ENCODE results near the gene RSL1D1. TPM values are rescaled to one million over a fixed set of nuclear protein-coding genes. Genes with fewer than 3 reads are reported as not detected.
A peak's percentile ranks its signal among the peaks of the same experiment; 100 is the strongest.
"Not testable (repeated sequence)": the region's sequence is repeated elsewhere in the genome, so short reads cannot be mapped to it uniquely, and the experiment has no call there.

RSL1D1 gene
- total RNA-seq, 1 donor from 2014 or later, result 115 TPM

DNA sequence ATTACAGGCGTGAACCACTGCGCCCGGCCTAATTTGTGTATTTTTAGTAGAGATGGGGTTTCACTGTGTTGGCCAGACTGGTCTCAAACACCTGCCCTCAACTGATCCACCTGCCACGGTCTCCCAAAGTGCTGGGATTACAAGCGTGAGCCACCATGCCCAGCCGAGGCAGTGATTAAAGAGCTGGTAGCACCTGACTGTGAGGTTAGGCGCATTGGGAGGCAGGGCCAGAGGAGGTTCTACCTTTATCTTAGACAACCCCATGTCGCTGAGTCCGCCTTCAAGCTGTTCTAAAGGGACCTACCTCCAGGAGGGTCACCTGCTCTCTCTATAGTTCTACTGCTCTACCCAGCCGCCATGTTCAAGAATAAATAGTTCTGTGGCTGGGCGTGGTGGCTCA is 8.1 kb downstream of the RSL1D1 start:
- ATAC-seq, result no peak

DNA sequence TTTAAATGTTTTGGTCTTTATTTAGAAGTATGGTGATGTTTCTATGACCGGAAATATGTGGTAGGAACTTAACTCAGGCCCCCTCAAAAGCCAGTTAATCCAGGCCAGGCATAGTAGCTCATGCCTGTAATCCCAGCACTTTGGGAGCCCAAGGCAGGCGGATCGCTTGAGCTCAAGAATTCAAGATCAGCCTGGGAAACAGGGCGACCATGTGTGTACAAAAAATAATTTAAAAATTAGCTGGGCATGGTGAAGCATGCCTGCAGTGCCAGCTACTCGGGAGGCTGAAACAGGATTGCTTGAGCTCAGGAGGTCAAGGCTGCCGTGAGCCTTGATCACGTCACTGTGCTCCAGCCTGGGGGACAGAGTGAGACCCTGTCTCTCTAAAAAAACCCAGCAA is 10.3 kb downstream of the RSL1D1 start:
- no peak for ATAC-seq

DNA sequence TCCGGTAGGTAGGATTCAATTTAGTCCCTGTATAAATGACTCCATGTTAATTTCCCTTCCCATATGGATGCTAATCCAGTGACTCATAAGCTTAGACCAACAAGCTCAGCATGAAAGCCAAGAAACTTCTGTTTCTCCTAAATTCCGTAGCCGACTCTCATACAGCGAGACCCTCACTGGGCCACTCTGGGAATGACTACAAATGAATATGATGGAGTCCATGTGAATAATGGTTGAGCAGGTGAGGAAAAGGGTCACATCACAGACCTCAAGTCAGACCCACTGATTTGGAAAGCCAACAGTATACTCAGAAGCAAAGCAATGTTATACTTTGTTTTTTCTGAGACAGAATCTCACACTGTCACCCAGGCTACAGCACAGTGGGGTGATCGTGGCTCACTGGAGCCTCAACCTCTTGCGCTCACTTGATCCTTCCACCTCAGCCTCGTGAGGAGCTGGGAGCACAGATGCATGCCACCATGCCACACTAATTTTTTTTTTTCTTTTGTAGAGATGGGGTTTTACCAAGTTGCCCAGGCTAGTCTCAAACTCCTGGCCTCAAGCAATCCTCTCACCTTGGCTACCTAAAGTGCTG is 14.6 kb downstream of the RSL1D1 start:
- ATAC-seq, result no peak

DNA sequence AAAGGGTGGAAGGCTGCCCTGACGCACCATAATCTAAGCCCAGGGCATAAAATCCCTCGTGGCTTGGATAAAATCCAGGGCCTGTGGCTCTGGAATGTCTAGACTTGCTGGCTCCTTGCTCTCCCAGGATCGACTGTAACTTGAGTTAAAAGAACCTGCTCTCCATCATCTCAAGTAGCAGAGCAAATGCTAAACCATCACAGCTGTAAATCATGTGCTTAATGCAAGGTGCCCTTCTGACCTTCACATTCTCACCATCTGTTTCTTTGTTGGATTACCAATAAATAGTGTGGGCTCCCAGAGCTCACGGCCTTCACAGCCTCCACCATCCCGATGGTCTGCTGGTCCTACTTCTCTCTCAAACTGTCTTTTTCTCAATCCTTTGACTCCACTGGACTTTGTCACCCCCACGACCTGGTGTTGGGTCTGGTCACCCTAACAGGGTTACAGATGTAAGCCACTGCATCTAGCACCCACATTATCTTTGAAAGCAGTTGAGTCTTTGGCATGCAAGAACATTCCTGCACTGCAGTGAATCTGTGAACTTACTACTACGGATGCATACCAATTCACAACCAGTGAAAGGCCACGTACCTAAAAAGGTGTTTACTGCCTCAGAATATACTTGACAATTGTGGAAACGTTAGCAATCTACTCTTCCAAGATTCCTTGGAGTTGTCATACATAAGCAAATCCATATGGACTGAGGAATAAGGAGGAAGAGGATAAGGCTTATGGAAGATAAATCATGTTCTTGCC is 15.3 kb downstream of the RSL1D1 start:
- no peak for ATAC-seq

DNA sequence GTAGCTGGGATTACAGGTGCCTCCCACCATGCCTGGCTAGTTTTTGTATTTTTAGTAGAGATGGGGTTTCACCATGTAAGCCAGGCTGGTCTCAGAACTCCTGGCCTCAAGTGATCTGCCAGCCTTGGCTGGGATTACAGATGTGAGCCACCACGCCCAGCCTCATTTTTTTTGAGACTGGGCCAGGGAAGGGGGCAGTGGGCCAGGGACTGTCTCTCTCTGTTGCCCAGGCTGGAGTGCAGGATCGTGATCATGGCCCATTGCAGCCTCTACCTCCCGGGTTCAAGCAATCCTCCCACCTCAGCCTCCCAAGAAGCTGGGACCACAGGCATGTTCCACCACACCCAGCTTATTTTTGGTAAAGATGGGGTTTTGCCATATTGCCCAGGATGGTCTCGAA is 16.0 kb downstream of the RSL1D1 start:
- no peak for ATAC-seq

DNA sequence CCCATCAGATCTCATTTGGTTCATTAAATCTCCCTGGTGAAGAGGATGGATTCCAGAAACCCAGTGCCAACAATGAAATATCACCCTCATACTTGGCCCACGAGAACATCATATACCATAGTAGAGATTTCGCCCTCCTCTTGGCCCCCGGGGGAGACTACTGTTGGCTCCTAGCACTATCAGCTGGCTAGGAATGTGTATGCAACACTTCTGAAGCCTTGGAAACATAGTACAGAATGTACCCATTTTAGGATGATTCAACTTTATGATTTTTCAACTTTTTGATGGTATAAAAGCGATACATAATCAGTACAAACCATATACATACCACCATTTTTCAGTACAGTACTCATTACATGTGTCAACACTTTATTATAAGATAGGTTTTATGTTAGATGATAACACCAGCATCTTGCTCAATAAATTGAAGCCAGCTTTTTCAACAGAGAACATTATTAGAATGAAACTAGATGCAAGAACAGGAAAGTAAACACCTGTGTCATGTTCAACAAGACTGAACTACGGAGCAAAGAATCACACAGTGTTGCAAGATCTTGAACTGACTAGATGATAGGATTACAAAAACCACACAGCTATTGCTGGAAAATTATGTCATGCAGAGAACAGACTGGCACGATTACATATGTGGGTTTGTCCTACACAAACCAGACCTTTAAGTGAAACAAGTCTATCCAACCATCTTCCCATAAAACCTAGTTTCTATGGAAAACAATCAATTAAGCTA is 17.2 kb downstream of the RSL1D1 start:
- peak; percentile 91 for ATAC-seq

DNA sequence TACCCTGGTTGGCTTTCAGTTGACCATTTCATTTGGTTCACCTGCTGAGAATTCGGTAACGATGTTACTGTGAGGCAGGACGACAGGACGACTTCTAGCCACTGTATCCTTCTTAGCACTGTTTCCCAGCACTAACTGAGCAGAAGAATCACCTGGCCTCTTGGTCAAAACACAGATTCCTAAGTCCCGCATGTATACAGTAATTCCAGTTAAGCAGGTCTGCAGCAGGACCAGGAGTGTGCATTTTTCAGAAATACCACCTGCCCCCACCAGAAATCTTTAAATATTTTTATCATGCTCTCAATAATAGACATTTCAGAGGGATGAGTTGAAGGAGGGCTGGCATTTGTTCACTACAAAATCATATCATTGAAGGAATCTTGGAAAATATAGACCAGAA is 22.6 kb downstream of the RSL1D1 start:
- no peak for ATAC-seq

DNA sequence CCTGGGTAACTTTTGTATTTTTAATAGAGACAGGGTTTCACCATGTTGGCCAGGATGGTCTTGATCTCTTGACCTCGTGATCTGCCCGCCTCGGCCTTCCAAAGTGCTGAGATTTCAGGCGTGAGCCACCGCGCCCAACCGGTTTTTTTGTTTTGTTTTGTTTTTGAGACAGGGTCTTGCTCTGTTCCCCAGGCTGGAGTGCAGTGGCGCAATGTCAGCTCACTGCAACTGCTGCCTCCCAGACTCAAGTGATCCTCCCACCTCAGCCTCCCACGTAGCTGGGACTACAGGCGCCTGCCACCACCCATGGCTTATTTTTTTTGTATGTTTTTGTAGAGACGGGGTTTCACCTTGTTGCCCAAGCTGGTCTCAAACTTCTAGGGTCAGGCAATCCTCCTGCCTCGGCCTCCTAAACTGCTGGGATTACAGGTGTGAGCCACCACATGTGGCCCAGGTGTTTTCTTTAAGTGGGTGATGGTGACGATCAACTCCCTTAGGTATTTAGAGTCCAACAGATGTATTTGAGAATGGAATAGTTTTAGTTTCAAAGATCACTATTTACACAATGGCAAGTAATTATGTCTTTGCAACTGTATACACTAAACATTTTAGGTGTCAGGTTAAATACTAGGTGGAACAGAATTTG is 25.7 kb downstream of the RSL1D1 start:
- ATAC-seq, result not testable (repeated sequence)

DNA sequence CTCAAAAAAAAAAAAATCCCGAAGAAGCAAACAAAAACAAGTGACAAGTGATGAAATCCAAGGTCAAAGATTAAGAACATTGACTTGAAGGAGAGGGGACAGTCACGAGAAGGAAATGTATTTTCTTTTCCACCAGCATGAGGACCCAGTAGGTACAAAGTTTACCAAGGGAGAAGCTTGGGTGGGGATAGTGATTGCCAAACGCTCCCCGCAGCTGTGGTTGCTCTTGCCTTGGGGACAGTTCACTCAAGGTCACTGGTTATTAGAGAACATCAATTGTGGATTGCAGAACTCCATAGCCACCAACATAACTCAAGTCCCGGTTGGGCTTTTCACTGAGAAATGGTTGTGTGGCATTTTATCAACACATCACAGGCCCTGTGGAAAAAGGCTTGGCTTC is 27.0 kb downstream of the RSL1D1 start:
- ATAC-seq, result no peak

DNA sequence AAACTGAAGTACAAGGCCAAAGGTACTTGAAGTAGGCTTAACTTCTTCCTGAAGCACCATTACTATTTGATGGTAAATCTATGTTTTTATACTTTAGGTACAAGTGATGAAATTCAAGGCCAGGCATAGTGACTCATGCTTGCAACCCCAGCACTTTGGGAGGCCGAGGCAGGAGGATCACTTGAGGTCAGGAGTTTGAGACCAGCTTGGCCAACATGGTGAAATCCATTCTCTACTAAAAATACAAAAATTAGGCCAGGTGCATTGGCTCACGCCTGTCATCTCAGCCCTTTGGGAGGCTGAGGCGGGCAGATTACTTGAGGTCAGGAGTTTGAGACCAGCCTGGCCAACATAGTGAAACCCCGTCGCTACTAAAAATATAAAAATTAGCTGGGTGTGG is 27.7 kb downstream of the RSL1D1 start:
- not testable (repeated sequence) for ATAC-seq

DNA sequence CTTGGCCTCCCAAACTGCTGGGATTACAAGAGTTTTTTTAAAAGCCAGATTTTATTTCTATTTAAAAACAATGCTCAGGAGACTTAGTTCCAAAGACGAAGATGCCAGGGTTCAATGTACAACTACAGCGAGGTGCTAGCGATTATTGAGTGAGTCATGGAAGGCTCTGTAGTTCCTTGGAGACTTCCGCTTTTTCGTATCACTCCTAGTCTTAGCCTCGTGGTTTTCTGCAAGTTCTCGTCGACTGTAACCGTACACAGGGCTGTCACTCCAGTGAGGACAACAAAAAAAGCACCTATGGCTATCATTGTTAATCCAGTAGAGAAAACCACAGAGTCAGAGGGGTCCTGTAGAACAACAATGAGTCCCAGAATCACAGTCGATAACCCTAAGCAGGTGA is 31.5 kb downstream of the RSL1D1 start:
- ATAC-seq, result no peak

DNA sequence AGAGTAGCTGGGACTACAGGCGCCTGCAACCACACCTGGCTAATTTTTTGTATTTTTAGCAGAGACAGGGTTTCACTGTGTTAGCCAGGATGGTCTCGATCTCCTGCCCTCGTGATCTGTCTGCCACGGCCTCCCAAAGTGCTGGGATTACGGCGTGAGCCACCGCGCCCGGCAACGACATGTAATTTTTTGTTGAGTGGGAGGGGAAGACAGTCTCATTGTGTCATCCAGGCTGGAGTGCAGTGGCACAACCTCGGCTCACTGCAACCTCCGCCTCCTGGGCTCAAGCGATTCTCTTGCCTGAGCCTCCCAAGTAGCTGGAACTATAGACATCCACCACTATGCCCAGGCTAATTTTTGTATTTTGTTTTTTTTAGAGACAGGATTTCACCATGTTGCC is 32.4 kb downstream of the RSL1D1 start:
- not testable (repeated sequence) for ATAC-seq

DNA sequence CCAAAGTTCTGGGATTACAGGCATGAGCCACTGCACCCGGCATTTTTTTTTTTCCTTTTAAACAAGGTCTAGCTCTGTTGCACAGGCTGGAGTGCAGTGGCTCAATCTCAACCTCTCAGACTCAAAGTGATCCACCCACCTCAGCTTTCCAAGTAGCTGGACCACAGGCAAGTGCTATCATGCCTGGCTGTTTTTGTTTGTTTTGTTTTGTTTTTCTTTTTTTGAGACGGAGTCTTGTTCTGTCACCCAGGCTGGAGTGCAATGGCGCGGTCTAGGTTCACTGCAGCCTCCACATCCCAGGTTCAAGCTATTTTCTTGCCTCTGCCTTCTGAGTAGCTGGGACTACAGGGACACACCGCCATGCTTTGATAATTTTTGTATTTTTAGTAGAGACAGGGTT is 35.2 kb downstream of the RSL1D1 start:
- ATAC-seq, result no peak

DNA sequence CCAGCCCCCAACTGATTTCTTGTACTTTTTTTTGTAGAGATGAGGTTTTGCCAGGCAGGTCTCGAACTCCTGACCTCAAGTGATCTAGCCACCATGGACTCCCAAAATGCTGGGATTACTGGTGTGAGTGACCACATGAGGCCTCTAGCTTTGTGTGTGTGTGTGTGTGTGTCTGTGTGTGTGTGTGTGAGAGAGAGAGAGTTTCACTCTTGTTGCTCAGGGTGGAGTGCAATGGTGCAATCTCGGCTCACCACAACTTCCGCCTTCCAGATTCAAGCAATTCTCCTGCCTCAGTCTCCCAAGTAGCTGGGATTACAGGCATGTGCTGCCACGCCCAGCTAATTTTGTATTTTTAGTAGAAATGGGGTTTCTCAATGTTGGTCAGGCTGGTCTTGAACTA is 36.5 kb downstream of the RSL1D1 start:
- not testable (repeated sequence) for ATAC-seq

DNA sequence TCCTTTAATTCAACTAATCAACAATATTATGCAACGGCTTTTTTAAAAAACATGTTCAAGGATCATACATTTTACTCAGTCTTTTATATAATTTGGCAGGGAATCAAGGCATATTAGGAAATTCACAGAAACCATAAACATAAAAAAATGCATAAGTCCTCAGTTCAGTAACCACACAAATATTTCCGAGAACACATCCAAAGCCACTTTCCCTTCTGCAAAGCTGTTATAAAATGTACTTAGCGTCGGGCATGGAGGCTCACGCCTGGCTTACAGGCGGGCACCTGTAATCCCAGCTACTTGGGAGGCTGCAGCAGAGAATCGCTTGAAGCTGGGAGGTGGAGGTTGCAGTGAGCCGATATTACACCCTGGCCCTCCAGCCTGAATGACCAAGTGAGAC is 44.6 kb downstream of the RSL1D1 start:
- ATAC-seq, result no peak

DNA sequence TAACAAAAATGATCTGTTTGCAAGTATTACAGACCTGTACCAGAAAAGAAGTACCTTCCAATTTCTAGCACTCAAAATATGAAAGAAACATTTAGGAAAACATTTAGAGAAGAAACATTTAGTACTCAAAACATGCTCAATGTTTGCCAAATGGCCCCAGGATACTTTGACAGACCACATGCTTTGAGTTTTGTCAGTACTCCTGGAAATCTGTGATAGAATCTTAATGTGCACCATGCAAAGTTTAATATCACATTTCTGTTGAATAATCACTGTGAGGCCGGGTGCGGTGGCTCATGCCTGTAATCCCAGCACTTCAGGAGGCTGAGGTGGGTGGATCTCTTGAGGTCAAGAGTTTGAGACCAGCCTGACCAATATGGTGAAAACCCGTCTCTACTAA is 45.8 kb downstream of the RSL1D1 start:
- no peak for ATAC-seq

DNA sequence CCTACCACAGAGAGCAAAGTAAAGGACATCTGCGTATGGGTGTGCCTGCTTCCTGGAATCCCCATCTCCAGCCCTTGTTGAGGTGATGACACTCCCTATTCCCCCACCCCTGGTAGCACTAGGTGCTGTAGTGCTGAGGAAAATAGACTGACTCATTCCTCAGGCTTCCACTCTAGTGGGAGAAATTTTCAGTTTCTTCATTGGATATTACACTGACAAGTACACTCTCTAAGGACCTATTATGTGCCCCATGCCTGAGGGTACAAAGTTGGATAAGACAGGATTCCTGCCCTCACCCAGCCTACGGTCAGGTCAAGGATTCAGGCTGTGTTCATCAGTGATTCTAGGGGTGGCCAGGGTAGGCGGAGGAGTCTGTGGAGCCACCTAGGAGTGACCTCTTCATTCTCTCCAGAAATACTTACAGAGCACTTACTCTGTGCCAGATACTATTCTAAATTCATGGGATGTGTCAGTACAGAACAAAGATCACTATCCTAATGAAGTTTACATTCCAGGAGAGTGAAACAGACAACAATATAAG is 49.8 kb downstream of the RSL1D1 start:
- no peak for ATAC-seq

DNA sequence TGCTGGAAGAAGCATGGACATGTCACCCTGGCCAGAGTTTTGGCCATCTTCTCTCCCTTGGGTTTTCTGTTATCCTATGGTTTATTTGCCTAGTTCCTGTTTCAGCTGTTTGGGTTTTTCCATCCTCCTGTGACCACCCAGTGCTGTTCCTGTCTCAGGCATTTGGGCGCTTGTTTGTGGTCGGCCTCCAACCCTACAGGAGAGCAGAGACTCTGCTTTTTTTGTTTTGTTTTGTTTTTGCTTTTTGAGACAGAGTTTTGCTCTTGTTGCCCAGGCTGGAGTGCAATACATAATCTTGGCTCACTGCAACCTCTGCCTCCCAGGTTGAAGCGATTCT is 51.0 kb downstream of the RSL1D1 start:
- ATAC-seq, result no peak

DNA sequence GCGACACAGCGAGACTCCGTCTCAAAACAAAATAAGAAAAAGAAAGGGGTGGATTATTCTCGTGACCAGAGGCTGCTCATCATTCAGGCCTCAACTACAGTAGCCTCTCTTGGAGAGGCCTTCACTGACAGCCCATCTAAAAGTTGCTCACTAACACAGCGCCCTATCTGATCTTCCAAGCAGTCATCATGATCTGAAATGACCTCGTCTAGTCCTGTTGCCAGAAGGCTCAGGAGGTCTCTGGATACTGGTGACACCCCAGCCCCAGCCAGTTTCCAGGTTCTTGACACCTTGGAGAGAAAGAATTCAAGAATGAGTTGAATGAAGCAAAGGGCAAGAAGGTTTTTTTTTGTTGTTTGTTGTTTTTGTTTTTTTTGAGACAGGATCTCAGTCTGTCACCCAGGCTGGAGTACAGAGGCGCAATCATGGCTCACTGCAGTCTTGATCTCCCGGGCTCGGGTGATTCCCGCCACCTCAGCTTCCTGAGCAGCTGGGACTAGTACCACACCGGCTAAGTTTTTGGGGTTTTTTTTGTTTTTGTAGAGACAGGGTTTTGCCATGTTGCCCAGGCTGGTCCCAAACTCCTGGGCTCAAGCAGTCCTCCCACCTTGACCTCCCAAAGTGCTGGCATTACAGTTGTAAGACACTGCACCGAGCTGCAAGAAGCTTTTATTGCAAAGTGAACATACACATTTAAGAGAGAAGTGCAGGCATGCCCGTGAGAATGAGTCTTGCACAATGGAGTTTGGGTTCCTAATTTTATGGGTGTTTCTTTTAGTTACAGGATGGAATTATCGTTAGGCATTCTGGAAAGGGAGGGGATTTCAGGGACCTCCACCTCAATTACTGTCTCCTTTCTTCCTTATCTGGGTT is 51.6 kb downstream of the RSL1D1 start:
- no peak for ATAC-seq

DNA sequence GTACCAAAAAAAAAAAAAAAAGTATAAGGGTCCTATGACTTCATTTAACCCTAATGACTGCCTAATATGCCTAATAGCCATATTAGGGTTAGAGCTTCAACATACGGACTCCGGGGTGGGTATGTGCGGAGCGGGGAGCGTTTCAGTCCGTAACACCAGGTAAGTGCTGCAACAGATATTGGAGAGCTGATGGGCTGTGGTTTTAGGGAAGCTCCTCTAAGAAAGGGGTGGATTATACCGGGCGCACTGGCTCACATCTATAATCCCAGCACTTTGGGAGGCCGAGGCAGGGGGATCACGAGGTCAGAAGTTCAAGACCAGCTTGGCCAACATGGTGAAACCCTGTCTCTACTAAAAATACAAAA is 52.3 kb downstream of the RSL1D1 start:
- ATAC-seq, result no peak

DNA sequence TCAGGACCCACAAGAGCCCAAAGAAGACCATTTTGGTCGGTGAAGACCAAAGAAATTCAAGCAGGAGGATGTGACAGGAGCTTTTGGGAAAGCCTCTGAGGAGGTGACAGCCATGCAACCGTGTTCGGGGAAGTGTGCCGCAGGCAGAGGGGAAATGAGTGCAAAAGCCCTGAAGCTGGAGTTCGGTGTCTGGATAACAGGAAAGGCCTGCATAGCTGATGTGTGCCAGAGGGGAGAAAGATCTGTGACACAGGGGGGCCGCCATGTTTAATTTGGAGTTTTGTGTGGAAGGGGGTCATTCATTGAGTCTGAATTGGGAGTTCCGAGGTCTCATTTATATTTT is 53.4 kb downstream of the RSL1D1 start:
- ATAC-seq, result no peak

DNA sequence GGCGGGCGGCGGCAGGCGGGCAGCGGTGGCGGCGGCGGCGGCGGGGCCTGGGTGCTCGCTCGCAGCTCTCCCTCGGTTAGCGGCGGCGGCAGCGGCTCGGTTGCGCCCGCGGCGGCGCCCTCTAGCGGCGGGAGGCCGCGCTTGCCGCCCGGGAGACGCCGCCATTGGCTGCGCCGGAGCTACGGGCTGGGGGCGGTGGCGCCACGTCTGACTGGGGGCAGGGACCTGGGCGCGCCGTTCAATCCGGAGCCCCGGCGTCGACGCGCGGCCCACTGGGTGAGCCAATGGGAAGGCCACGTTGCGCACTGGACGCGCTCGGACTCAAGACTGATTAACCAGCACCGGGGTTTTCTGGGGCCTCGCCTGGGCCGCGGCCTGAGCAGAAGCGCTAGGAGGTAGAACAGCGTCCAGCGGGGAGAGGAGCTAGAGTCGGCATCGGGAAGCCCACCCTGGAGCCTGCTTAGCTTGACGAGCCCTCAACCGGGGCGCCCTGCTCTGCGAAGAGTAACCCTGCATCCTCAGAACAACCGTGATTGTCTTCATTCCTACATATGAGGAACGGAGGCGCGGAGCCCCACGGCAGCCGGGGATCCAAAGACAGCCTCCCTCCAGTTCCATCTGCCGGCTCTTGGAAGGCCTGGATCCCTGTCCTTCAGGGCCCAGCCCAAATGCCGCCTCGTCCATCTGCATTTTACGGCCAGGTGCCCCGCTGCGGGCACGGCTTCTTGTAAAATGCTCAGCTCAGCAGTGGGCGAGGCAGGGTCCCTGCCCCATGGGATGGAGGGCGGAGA is 54.0 kb downstream of the RSL1D1 start, which contains the start of gene ZC3H7A:
Gene ZC3H7A (minus strand): TSS at position 93 of the 791 bp plus-strand sequence. CDS start 14,904 bp downstream, outside the sequence.
- peak; percentile 99 for ATAC-seq

All from esophagus mucosa (tissue), 1 donor.